Stomach (tissue), 4 donors: Measurements from ENCODE around the gene BLTP3B.

Experiments
- CTCF ChIP-seq, 7 experiments: fragments of 450-650 bp in 4 of 7; fragments of 200-600 bp in 3 of 7; sonication (generic) in 3 of 7; IDR thresholded peaks; one replicate each; pipeline ENCODE4 v1.5.1; 2016 to 2019; ENCODE audit warnings: antibody characterized with exemption in 7 of 7, control low read depth in 2 of 7, mild to moderate bottlenecking in 1 of 7
- EP300 ChIP-seq: sonication (generic); formaldehyde crosslinking; IDR thresholded peaks from one replicate; pipeline ENCODE4 v1.6.1; 2017; ENCODE audit warnings: antibody characterized with exemption

- TF ChIP-seq CTCF (IDR thresholded peaks at IDR 0.05) (no peak), EP300 (no peak)
Observed at GRCh38 chr12:100120355-100120754, 22.3 kb downstream of the BLTP3B start.
